ENCODE data around the gene TGM5. TPM values are rescaled to one million over a fixed set of nuclear protein-coding genes. Genes with fewer than 3 reads are reported as not detected.
A peak's percentile ranks its signal among the peaks of the same experiment; 100 is the strongest.

TGM5 gene
- total and polyA plus RNA-seq, 2 experiments from 2014 or later, result not detected

GRCh38 chr15:43184407-43185124 lies 82.2 kb downstream of the TGM5 start:
- 68 to 69% methylated on average over 9 of the region's 9 CpGs for WGBS, 2 experiments (ENCODE audit: low coverage in 1 of 2, low lambda C conversion rate in 2 of 2, missing lambda C conversion rate in 2 of 2)
- peak overlapping the region; percentile 86 for H3K4me3 ChIP-seq
- TF ChIP-seq EZH2 (IDR thresholded peaks at IDR 0.05; ENCODE audit: insufficient read depth, poor library complexity, severe bottlenecking) (no peak), EZH2phosphoT487 (IDR thresholded peaks at IDR 0.05; ENCODE audit: insufficient read depth, low read depth) (no peak)
- no peaks in the 10 kb centered on the region for H3K9me2 ChIP-seq (ENCODE audit: insufficient read depth)
- H3F3A ChIP-seq (ENCODE audit: insufficient read depth), result peaks cover 25% of the 10 kb centered on the region
- peak overlapping the region; percentile 57; the same call in 1 of the 2 replicates for H3K27ac ChIP-seq
- no peaks in the 10 kb centered on the region for H3K27me3 ChIP-seq (replicated peaks; ENCODE audit: insufficient read depth)
- H2AFZ ChIP-seq, result peak overlapping the region; percentile 76
- no peaks in the 10 kb centered on the region for H3K9me3 ChIP-seq (ENCODE audit: low read depth)
- H3K4me1 ChIP-seq (ENCODE audit: insufficient read depth), result peaks cover 6% of the 10 kb centered on the region; the same call in 1 of the 2 replicates
- H3K4me2 ChIP-seq (ENCODE audit: unreplicated experiment), result peak overlapping the region; percentile 47
- no peaks in the 10 kb centered on the region for H4K20me1 ChIP-seq (ENCODE audit: insufficient read depth)
- in situ Hi-C loops (cut with MboI), result no loop called here
- H3K9ac ChIP-seq, result peak overlapping the region; percentile 92
- peaks cover 5% of the 10 kb centered on the region for H3K36me3 ChIP-seq (ENCODE audit: low read depth)
- peaks cover 26% of the 10 kb centered on the region for H3K79me2 ChIP-seq (ENCODE audit: insufficient read depth)
- DNase-seq, result no peak

- no peak overlapping the region for H3K9ac ChIP-seq
- TF ChIP-seq EZH2 (IDR thresholded peaks at IDR 0.05; ENCODE audit: insufficient read depth, poor library complexity, severe bottlenecking) (no peak), EZH2phosphoT487 (IDR thresholded peaks at IDR 0.05; ENCODE audit: insufficient read depth, low read depth) (no peak)
- no peaks in the 10 kb centered on the region for H3K9me3 ChIP-seq (ENCODE audit: low read depth)
- H3K4me1 ChIP-seq (ENCODE audit: insufficient read depth), result peaks cover 6% of the 10 kb centered on the region; the same call in 1 of the 2 replicates
- H2AFZ ChIP-seq, result no peak overlapping the region
- H3K4me3 ChIP-seq, result no peak overlapping the region
- no peak overlapping the region for H3K27ac ChIP-seq
- H3K27me3 ChIP-seq (replicated peaks; ENCODE audit: insufficient read depth), result no peaks in the 10 kb centered on the region
- peaks cover 23% of the 10 kb centered on the region for H3K79me2 ChIP-seq (ENCODE audit: insufficient read depth)
- peaks cover 25% of the 10 kb centered on the region for H3F3A ChIP-seq (ENCODE audit: insufficient read depth)
- 78 to 80% methylated on average over 3 of the region's 3 CpGs for WGBS, 2 experiments (ENCODE audit: low coverage in 1 of 2, low lambda C conversion rate in 2 of 2, missing lambda C conversion rate in 2 of 2)
- no peaks in the 10 kb centered on the region for H3K36me3 ChIP-seq (ENCODE audit: low read depth)
- no peak overlapping the region for H3K4me2 ChIP-seq (ENCODE audit: unreplicated experiment)
- H4K20me1 ChIP-seq (ENCODE audit: insufficient read depth), result no peaks in the 10 kb centered on the region
- in situ Hi-C loops (cut with MboI), result no loop called here
- no peaks in the 10 kb centered on the region for H3K9me2 ChIP-seq (ENCODE audit: insufficient read depth)
- DNase-seq, result no peak
Observed at GRCh38 chr15:43183270-43183669, 83.5 kb downstream of the TGM5 start.

Small RNA genes within 50 kb of the gene (small RNA-seq; reads per million reads assigned to genes)
- gene RF00019 (ENCODE audit: low read depth, low replicate concordance), result not detected

Other genes starting within 250 kb of the TGM5 start
- 26.0 and 33.5 TPM in 2 replicates for gene UBR1, start 160.9 kb downstream of the TGM5 start, total RNA-seq (2014; rRNA removed; shearing (Covaris generic))
- gene UBR1, start 160.9 kb downstream of the TGM5 start, polyA plus RNA-seq (2016; fragmentation: Nextera tagmentation; extraction: Ambion mirVana), result 15.3 and 16.2 TPM in 2 replicates
- gene TMEM62, start 133.3 kb downstream of the TGM5 start, total RNA-seq (2014; rRNA removed; shearing (Covaris generic)), result 5.9 and 11.2 TPM in 2 replicates
- 6.5 and 8.2 TPM in 2 replicates for gene TMEM62, start 133.3 kb downstream of the TGM5 start, polyA plus RNA-seq (2016; fragmentation: Nextera tagmentation; extraction: Ambion mirVana)
- 87.9 and 92.3 TPM in 2 replicates for gene CCNDBP1, start 81.5 kb downstream of the TGM5 start, total RNA-seq (2014; rRNA removed; shearing (Covaris generic))
- gene CCNDBP1, start 81.5 kb downstream of the TGM5 start, polyA plus RNA-seq (2016; fragmentation: Nextera tagmentation; extraction: Ambion mirVana), result 100 and 104 TPM in 2 replicates
- not detected in 2 replicates for gene EPB42, start 45.9 kb downstream of the TGM5 start, total RNA-seq (2014; rRNA removed; shearing (Covaris generic))
- not detected in 2 replicates for gene EPB42, start 45.9 kb downstream of the TGM5 start, polyA plus RNA-seq (2016; fragmentation: Nextera tagmentation; extraction: Ambion mirVana)
- not detected in 2 replicates for gene TGM7, start 35.3 kb upstream of the TGM5 start, total RNA-seq (2014; rRNA removed; shearing (Covaris generic))
- gene TGM7, start 35.3 kb upstream of the TGM5 start, polyA plus RNA-seq (2016; fragmentation: Nextera tagmentation; extraction: Ambion mirVana), result not detected in 2 replicates
- 7.7 and 9.9 TPM in 2 replicates for gene LCMT2, start 63.6 kb upstream of the TGM5 start, total RNA-seq (2014; rRNA removed; shearing (Covaris generic))
- 7.4 and 8.4 TPM in 2 replicates for gene LCMT2, start 63.6 kb upstream of the TGM5 start, polyA plus RNA-seq (2016; fragmentation: Nextera tagmentation; extraction: Ambion mirVana)
- 11.6 and 18.7 TPM in 2 replicates for gene ZSCAN29, start 104.1 kb upstream of the TGM5 start, total RNA-seq (2014; rRNA removed; shearing (Covaris generic))
- gene ZSCAN29, start 104.1 kb upstream of the TGM5 start, polyA plus RNA-seq (2016; fragmentation: Nextera tagmentation; extraction: Ambion mirVana), result 5.8 and 6.0 TPM in 2 replicates
- 3.7 and 6.3 TPM in 2 replicates for gene TUBGCP4, start 104.2 kb upstream of the TGM5 start, total RNA-seq (2014; rRNA removed; shearing (Covaris generic))
- gene TUBGCP4, start 104.2 kb upstream of the TGM5 start, polyA plus RNA-seq (2016; fragmentation: Nextera tagmentation; extraction: Ambion mirVana), result 12.6 and 13.1 TPM in 2 replicates
- 46.4 and 56.8 TPM in 2 replicates for gene TP53BP1, start 226.2 kb upstream of the TGM5 start, total RNA-seq (2014; rRNA removed; shearing (Covaris generic))
- 20.1 and 20.4 TPM in 2 replicates for gene TP53BP1, start 226.2 kb upstream of the TGM5 start, polyA plus RNA-seq (2016; fragmentation: Nextera tagmentation; extraction: Ambion mirVana)